ENCODE measurements around the gene CTSH. TPM values are rescaled to one million over a fixed set of nuclear protein-coding genes. Genes with fewer than 3 reads are reported as not detected.
"Not testable (repeated sequence)": the region's sequence is repeated elsewhere in the genome, so short reads cannot be mapped to it uniquely, and the experiment has no call there.

CTSH gene
- total RNA-seq, 1 donor from 2014 or later, result 19.3 TPM

DNA sequence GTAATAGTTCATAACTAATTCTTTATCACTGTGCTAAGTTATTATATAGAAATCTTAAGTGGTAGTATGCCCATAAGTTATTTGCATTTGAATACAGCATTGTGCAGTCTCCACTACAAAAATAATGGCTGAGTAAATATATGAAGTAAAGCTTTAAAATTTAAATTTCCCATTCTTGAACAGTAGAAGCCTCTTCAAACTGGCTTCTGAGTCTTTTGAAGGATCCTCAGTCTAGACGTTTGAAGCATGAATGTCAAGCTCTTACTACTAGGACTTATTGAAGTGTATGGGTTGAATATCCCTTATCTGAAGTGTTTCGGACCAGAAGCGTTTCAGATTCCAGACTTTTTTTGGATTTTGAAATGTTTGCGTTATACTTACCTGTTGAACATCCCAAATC, 55.8 kb downstream of the CTSH start:
- no peak for DNase-seq (ENCODE audit: low spot score)

GRCh38 chr15:78881681-78882080, 63.2 kb downstream of the CTSH start:
- no peak for DNase-seq (ENCODE audit: low spot score)

- DNase-seq (ENCODE audit: low spot score), result no peak
Measured at GRCh38 chr15:78880813-78881212, 64.0 kb downstream of the CTSH start.

- no peak for DNase-seq (ENCODE audit: low spot score)
Measured at GRCh38 chr15:78880242-78880533, 64.7 kb downstream of the CTSH start.

DNA sequence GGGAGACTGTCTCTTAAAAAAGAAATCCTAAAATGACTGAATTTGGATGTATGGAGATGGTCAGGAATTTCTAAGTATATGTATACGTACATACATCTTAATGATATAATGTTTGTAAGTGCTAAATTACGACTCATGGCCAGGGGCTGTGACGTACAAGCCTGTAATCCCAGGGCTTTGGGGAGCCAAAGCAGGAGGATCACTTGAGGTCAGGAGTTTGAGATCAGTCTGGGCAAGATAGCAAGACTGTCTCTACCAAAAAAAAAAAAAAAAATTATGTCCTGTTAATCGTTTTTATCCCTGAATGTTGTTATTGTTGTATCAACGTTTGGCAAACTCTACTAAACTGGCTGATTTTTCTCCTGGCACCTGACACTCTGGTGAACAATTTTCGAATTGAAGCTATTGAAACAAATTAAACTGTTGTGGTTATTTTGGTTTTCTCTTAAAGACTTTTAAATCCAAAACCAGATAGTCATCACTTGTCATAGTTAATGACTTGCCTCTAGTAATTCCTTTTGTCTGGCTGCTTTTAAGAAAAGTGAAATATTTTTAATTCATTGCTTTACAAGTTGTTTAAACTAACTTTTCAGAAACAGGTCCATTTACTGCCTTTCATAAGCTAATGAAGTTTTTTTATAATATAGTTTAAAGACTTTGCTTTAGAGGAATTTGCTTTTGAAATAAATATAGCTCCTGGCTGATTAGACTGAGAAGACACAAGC, 65.2 kb downstream of the CTSH start:
- peak; percentile 40 for DNase-seq (ENCODE audit: low spot score)

DNA sequence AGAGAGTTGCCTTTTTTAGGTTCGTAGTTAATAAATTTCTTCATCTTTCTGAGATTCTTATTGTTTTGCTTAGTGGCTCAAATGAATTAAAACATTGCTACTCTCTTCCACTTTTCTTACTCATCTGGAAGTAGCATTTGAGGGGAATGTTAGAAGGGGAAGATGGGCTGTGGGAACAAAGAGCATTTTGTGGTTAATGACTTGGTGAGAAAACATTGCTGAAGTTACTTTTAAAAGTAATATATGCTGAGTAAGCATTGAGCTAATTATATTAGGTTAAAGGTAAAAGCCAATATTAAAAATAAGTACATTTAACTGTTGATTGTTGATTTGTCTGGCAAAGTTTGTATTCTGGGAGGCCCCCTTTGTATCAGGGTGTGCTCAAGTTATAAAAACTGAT, 66.5 kb downstream of the CTSH start:
- no peak for DNase-seq (ENCODE audit: low spot score)

GRCh38 chr15:78876954-78877353, 67.9 kb downstream of the CTSH start:
- not testable (repeated sequence) for DNase-seq (ENCODE audit: low spot score)

- no peak for DNase-seq (ENCODE audit: low spot score)
Measured at GRCh38 chr15:78875107-78875914, 69.5 kb downstream of the CTSH start.

DNA sequence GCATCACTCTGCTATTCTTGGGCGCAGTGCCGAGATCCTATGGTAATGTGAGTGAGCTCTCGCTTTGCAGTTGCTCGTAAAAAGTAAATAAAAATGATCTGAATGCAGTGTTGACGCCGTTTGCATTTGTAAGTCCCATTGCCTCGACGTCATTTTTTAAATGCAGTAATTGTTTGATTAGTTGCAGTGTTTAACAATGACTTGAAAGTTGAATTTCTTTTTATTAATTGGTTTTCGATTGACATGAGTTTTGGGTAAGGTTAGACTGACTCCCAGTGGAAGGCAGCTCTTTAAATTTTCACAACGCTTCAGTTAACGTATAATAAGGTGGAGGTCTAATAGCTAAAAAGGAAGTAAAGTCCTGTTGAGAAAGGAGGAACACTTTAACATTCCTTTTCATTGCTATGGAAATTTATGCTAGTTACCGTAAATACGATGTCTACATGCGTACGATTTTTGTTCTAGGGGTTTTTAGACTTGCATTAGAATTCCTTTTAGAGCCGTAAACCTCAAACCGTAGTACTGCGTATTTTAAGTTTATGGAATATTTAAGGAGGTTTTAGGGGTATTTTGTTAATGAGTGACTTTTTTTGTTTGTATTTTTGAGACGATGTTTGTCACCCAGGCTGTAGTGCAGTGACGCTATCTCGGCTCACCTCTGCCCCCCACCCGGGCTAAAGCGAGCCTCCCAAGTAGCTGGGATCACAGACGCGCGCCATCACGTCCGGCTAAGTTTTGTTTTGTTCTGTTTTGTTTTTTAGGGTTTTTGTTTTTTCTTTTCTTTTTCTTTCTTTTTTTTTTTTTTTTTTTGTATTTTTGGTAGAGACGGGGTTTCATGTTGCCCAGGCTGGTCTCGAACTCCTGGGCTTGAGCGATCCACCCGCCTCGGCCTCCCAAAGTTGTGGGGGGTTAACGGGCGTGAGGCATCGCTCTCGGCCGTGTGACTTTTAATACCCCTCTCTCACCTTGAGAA, 70.8 kb downstream of the CTSH start:
- no peak for DNase-seq (ENCODE audit: low spot score)

- peak; percentile 94 for DNase-seq (ENCODE audit: low spot score)
Measured at GRCh38 chr15:78872972-78873792, 71.7 kb downstream of the CTSH start.

- DNase-seq (ENCODE audit: low spot score), result peak; percentile 99
Measured at GRCh38 chr15:78872155-78872971, 72.5 kb downstream of the CTSH start, which contains the start of gene MORF4L1. Gene MORF4L1, plus strand, starts transcription at chr15:78872890. Its CDS starts 128 bp downstream, at chr15:78873018.

- DNase-seq (ENCODE audit: low spot score), result not testable (repeated sequence)
Measured at GRCh38 chr15:78871483-78872127, 73.2 kb downstream of the CTSH start.

Other genes with a start within 250 kb of the CTSH start
- gene ADAMTS7, start 133.6 kb downstream of the CTSH start, total RNA-seq (ENCODE audit: insufficient read depth, low replicate concordance), result 2.4 TPM
- gene MORF4L1, start 72.2 kb downstream of the CTSH start, total RNA-seq (ENCODE audit: insufficient read depth, low replicate concordance), result 661 TPM
- 1.7 TPM for gene RASGRF1, start 145.7 kb upstream of the CTSH start, total RNA-seq (ENCODE audit: insufficient read depth, low replicate concordance)

All from umbilical cord (tissue), 2 donors.